ENCODE measurements around the gene AUNIP.

DNA sequence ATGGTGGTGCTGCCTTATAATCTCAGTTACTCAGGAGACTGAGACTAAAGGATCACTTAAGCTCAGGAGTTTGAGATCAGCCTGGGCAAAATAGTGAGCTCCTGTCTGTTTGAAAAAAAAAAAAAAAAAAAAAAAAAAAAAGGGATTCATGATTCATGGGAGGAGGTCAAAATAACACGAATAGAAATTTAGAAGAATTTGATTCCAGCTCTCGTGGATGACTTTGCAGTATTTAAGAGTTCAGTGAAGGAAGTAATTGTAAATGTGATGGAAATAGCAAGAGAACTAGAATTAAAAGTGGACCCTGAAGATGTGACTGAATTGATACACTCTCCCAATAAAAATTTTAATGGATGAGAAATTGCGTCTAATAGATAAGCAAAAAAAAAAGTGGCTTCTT is 15.8 kb downstream of the AUNIP start:
- TF ChIP-seq, protein P1, sequence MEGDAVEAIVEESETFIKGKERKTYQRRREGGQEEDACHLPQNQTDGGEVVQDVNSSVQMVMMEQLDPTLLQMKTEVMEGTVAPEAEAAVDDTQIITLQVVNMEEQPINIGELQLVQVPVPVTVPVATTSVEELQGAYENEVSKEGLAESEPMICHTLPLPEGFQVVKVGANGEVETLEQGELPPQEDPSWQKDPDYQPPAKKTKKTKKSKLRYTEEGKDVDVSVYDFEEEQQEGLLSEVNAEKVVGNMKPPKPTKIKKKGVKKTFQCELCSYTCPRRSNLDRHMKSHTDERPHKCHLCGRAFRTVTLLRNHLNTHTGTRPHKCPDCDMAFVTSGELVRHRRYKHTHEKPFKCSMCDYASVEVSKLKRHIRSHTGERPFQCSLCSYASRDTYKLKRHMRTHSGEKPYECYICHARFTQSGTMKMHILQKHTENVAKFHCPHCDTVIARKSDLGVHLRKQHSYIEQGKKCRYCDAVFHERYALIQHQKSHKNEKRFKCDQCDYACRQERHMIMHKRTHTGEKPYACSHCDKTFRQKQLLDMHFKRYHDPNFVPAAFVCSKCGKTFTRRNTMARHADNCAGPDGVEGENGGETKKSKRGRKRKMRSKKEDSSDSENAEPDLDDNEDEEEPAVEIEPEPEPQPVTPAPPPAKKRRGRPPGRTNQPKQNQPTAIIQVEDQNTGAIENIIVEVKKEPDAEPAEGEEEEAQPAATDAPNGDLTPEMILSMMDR (conservative IDR thresholded peaks at IDR 0.05; ENCODE audit: low read depth, low read length) = no peak
- TF ChIP-seq EZH2phosphoT487 (IDR thresholded peaks at IDR 0.05; ENCODE audit: borderline replicate concordance, low read length) = no peak
- TF ChIP-seq EZH2 (IDR thresholded peaks at IDR 0.05; ENCODE audit: low read length, unreplicated experiment) = no peak
